IPS-18a (cell line): ENCODE results near the gene ZFR.
"Not testable (repeated sequence)": the region's sequence is repeated elsewhere in the genome, so short reads cannot be mapped to it uniquely, and the experiment has no call there.

Experiments used
- H3K27ac ChIP-seq: one replicate; pipeline ENCODE4 v1.5.1; 2013; ENCODE audit warnings: low read length
- H3K27me3 ChIP-seq: one replicate; pipeline ENCODE4 v1.6.1; 2013; ENCODE audit warnings: mild to moderate bottlenecking, low read length; ENCODE audit not compliant: control insufficient read depth, insufficient read depth
- H3K36me3 ChIP-seq: one replicate; pipeline ENCODE4 v1.6.1; 2013; ENCODE audit warnings: low read depth, low read length; ENCODE audit not compliant: control insufficient read depth
- H3K4me1 ChIP-seq: one replicate; pipeline ENCODE4 v1.6.1; 2013; ENCODE audit warnings: low read depth, low read length; ENCODE audit not compliant: control insufficient read depth
- H3K4me3 ChIP-seq: one replicate; pipeline ENCODE4 v1.5.1; 2013; ENCODE audit warnings: low read length
- H3K9ac ChIP-seq: one replicate; pipeline ENCODE4 v1.6.1; 2013; ENCODE audit warnings: mild to moderate bottlenecking, low read length, moderate library complexity
- H3K9me3 ChIP-seq: one replicate; pipeline ENCODE4 v1.6.1; 2013; ENCODE audit warnings: low read depth, low read length; ENCODE audit not compliant: control insufficient read depth

The ZFR gene

GRCh38 chr5:32326216-32326772 is 118.2 kb downstream of the ZFR start:
- Histone ChIP-seq H3K4me1 (no peaks in the 10 kb centered on the region), H3K27ac (no peak overlapping the region)

GRCh38 chr5:32325616-32326015 is 118.9 kb downstream of the ZFR start:
- Histone ChIP-seq H3K9ac (no peak overlapping the region), H3K9me3 (no peaks in the 10 kb centered on the region), H3K27ac (no peak overlapping the region), H3K36me3 (no peaks in the 10 kb centered on the region), H3K27me3 (no peaks in the 10 kb centered on the region), H3K4me3 (no peak overlapping the region), H3K4me1 (no peaks in the 10 kb centered on the region)

More at GRCh38 chr5:32326216-32326772, 118.2 kb downstream of the ZFR start:
- no peaks in the 10 kb centered on the region for H3K9me3 ChIP-seq
- no peaks in the 10 kb centered on the region for H3K27me3 ChIP-seq
- H3K9ac ChIP-seq, result no peak overlapping the region
- no peaks in the 10 kb centered on the region for H3K36me3 ChIP-seq
- H3K4me3 ChIP-seq, result no peak overlapping the region

DNA sequence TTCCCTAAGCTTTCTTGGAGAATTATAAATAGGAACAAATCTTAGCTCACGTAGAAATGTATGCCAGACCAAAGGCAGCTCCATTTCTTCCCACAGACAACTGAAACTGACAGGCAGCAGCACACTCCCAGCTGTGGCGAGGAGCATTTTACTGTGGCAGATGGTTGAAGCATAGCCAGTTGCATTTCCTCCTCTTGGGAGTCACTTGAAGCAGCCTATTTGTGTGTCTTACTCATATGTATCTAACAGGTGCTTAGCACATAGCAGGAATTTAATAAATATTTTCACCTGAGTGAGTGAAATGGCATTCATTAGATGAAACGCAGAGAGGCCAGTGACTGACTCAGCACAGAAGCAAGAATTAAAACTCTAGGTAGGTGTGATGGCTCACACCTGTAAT is 119.5 kb downstream of the ZFR start:
- no peaks in the 10 kb centered on the region for H3K9me3 ChIP-seq
- no peak overlapping the region for H3K4me3 ChIP-seq
- no peaks in the 10 kb centered on the region for H3K36me3 ChIP-seq
- H3K9ac ChIP-seq, result no peak overlapping the region
- no peak overlapping the region for H3K27ac ChIP-seq
- no peaks in the 10 kb centered on the region for H3K27me3 ChIP-seq
- no peaks in the 10 kb centered on the region for H3K4me1 ChIP-seq

DNA sequence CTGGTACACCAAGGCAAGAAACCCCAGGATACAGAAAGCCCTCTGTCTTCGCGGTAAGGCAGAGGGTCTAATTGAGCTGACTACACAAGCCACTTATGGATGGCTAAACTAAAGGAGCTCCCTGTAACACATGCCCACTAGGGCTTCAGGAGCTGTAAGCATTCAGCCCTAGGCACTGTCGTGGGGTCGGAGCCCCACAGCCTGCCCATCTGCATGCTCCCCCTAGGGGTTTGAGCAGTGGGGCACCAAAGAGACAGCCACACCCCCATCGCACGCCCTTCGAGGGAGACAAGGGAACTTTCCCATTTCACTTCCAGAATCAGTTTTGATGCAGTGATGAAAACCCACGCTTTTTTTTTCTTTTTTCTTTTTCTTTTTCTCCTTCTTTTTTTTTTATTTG is 120.8 kb downstream of the ZFR start:
- Histone ChIP-seq H3K27me3 (no peaks in the 10 kb centered on the region), H3K9me3 (no peaks in the 10 kb centered on the region), H3K36me3 (no peaks in the 10 kb centered on the region), H3K4me3 (no peak overlapping the region), H3K9ac (no peak overlapping the region), H3K4me1 (no peaks in the 10 kb centered on the region), H3K27ac (no peak overlapping the region)

GRCh38 chr5:32322882-32323281 is 121.7 kb downstream of the ZFR start:
- Histone ChIP-seq H3K27ac (no peak overlapping the region), H3K9ac (no peak overlapping the region), H3K9me3 (no peaks in the 10 kb centered on the region), H3K36me3 (no peaks in the 10 kb centered on the region), H3K4me1 (no peaks in the 10 kb centered on the region), H3K27me3 (no peaks in the 10 kb centered on the region), H3K4me3 (no peak overlapping the region)

DNA sequence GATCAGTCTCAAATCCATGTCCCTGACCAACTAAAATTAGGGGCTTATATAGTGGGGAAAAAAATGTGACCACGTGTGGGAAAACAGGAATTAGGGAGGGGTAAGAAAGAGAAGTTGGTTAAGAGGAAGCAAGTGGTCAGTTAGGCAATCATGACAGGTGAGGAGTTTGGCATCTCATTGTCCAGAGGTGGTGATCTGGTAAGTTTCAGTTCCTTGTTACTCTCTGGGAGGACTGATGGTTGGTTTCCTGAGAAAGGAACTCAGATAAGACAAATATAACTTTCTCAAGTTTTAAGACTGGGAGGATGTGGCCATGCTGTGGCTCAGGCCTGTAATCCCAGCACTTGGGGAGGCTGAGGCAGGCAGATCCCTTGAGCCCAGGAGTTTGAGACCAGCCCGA is 122.8 kb downstream of the ZFR start:
- not testable (repeated sequence) for H3K36me3 ChIP-seq, H3K9me3 ChIP-seq, H3K9ac ChIP-seq, H3K27me3 ChIP-seq, H3K4me1 ChIP-seq, H3K4me3 ChIP-seq, H3K27ac ChIP-seq

- Histone ChIP-seq H3K36me3 (no peaks in the 10 kb centered on the region), H3K9ac (no peak overlapping the region), H3K27ac (no peak overlapping the region), H3K9me3 (no peaks in the 10 kb centered on the region), H3K4me1 (no peaks in the 10 kb centered on the region), H3K27me3 (no peaks in the 10 kb centered on the region), H3K4me3 (no peak overlapping the region)
These were observed 124.0 kb downstream of the ZFR start for GRCh38 chr5:32320576-32320975.

DNA sequence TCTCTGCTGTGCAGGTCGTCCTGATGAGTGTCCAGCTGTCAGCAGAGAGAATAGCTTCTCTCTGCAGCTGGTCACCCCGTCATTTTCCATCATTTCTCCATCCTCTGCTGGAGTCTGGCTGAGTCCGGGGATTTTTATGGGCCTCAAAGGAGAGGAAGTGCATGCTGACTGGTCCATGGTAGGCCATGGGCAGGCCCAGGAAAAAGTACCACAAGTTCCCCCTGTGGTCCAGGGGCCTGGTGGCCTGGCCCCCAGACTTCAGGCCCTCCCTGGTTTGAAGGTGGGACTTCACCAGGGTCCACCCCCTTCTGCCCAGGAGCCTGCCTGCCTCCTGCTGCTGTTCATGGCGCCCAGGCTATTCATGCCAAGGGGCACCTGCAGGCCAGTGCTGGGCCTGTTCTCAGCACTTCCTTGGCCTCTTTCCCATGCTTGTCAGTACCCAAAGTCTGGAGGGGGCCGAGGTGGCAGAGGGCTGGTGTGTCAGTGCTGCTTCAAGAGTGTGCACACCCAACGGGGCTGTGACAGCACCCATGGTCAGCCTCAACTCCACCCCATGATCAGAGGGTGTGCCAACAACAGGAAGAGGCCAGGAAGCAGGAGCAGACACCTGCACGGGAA is 124.5 kb downstream of the ZFR start:
- H3K27me3 ChIP-seq, result no peaks in the 10 kb centered on the region
- no peaks in the 10 kb centered on the region for H3K36me3 ChIP-seq
- no peaks in the 10 kb centered on the region for H3K9me3 ChIP-seq
- H3K4me3 ChIP-seq, result no peak overlapping the region
- no peak overlapping the region for H3K9ac ChIP-seq
- H3K27ac ChIP-seq, result no peak overlapping the region
- H3K4me1 ChIP-seq, result no peaks in the 10 kb centered on the region

DNA sequence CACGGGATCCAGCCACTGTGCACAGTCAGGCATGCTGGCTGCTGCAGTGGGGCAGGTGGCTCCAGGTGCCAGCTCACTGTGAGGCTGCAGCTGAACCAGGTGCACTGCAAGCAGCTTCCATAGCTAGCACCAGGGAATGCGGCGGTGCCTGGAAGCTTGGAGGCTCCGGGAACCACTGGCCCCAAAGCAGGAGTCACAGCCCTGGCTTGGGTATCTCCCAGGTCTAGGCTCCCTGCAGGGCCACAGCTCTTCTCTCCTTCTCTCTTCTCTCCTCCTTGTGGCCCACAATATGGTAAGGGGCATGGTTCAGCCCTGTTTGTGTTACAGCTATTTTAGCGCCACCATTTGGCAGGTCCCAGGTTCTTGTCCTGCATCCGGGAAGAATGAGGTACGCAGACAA is 125.1 kb downstream of the ZFR start:
- Histone ChIP-seq H3K9me3 (no peaks in the 10 kb centered on the region), H3K27me3 (no peaks in the 10 kb centered on the region), H3K4me3 (no peak overlapping the region), H3K27ac (no peak overlapping the region), H3K9ac (no peak overlapping the region), H3K4me1 (no peaks in the 10 kb centered on the region), H3K36me3 (no peaks in the 10 kb centered on the region)

DNA sequence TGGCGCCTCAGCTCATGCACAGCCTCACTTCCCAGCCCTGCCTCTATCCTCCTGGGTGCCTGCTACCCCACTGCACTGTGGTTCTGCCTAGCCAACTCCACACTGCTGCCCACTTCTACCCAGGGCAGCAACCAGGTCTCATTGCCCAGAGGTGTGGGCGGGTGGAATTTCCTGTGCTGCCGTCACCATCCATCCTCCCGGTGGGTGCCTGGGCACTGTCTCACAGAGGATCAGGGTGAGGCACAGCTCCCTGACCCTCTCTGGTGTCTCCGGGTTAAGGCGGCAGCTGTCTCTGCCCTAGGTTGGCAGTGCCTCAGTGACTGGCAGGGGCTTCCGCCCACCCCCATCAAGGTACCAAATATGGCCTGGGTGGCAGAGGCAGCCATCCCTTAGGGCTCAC is 127.5 kb downstream of the ZFR start:
- Histone ChIP-seq H3K36me3 (no peaks in the 10 kb centered on the region), H3K4me3 (no peak overlapping the region), H3K27ac (no peak overlapping the region), H3K4me1 (no peaks in the 10 kb centered on the region), H3K9me3 (no peaks in the 10 kb centered on the region), H3K27me3 (no peaks in the 10 kb centered on the region), H3K9ac (no peak overlapping the region)

DNA sequence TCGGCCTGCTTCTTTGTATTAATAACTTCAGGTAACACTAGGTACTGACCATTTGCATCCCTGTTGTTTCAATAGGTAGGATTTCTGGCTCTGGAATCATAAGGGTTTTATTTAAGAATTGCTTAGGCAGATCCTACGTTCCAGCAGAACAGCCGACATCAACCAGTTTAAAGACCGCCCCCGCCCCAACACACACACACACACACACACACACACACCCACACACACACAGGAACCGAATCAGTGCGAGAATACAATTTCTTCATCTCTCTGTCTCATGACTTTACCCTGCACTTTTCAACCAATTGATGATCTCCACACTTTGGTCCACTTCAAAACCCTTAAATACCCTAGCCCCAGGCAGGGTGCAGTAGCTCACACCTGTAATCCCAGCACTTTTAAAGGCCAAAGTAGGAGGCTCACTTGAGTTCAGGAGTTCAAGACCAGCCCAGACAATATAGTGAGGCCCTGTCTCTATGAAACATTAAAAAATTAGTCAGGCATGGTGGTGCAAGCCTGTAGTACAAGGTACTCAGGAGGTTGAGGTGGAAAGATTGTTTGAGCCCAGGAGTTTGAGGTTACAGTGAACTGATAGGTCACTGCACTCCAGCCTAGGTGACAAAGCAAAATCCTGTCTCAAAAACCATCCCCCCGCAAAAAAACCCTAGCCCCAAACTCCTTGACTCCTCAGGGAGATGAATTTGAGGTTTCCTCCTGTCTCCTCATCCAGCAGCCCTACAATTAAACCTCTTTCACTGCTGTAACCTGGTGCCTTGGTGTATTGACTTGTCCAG is 129.1 kb downstream of the ZFR start:
- Histone ChIP-seq H3K4me1 (peaks cover 10% of the 10 kb centered on the region), H3K9ac (no peak overlapping the region), H3K9me3 (no peaks in the 10 kb centered on the region), H3K36me3 (no peaks in the 10 kb centered on the region), H3K27ac (no peak overlapping the region), H3K4me3 (no peak overlapping the region), H3K27me3 (no peaks in the 10 kb centered on the region)

DNA sequence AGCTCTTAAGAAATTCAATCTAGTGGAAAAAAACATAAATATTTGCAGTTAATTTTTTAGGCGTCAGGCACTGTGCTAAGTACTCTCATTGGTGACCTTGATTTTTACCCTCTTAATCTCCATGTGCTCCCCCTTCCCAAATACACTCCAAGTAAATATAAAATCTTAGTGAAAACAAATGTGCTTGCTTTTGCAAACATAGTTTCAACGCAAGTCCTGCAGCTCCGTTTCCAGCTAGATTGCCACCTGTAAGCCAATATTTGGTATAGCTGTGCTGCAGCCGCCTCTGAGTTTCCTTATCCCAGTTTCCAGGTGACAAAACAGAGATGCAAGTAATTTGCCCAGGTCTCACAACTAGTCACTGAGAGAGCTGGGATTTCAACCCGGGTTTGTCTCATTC is 129.9 kb downstream of the ZFR start:
- peaks cover 10% of the 10 kb centered on the region for H3K4me1 ChIP-seq
- no peak overlapping the region for H3K4me3 ChIP-seq
- no peak overlapping the region for H3K9ac ChIP-seq
- no peaks in the 10 kb centered on the region for H3K27me3 ChIP-seq
- H3K9me3 ChIP-seq, result no peaks in the 10 kb centered on the region
- H3K27ac ChIP-seq, result no peak overlapping the region
- no peaks in the 10 kb centered on the region for H3K36me3 ChIP-seq
